Sigmoid colon (tissue), 7 donors: ENCODE results near the gene SIRPA. TPM values are rescaled to one million over a fixed set of nuclear protein-coding genes. Genes with fewer than 3 reads are reported as not detected.

ENCODE experiments used
- DNase-seq: peaks from one replicate; pipeline ENCODE4 v3.0.0-alpha.2; 2019
- H3K27ac ChIP-seq, 4 donors: fragments of 200-600 bp; sonication (generic); one replicate each; pipeline ENCODE4 v1.5.1; 2016 to 2019; ENCODE audit warnings: mild to moderate bottlenecking in 1 of 4
- H3K27me3 ChIP-seq, 3 donors: fragments of 200-600 bp; sonication (generic); one replicate each; pipeline ENCODE4 v1.5.1; 2019; ENCODE audit warnings: mild to moderate bottlenecking in 1 of 3
- H3K36me3 ChIP-seq, 4 donors: fragments of 200-600 bp; sonication (generic); one replicate each; pipeline ENCODE4 v1.5.1; 2016 to 2019
- H3K4me1 ChIP-seq, 4 donors: fragments of 200-600 bp; sonication (generic); one replicate each; pipeline ENCODE4 v1.5.1; 2017 to 2019
- H3K4me3 ChIP-seq, 4 donors: fragments of 200-600 bp; sonication (generic); one replicate each; pipeline ENCODE4 v1.5.1; 2017 to 2019; ENCODE audit warnings: mild to moderate bottlenecking in 2 of 4, moderate library complexity in 1 of 4
- H3K9me3 ChIP-seq, 4 donors: fragments of 200-600 bp in 3 of 4; sonication (generic) in 3 of 4; one replicate each; pipeline versions ENCODE4 v1.5.1 to v1.6.1; 2013 to 2019
- EP300 ChIP-seq, 4 donors: sonication (generic); formaldehyde crosslinking; IDR thresholded peaks; one replicate each; pipeline ENCODE4 v1.6.1; 2017; ENCODE audit warnings: antibody characterized with exemption in 4 of 4
- POLR2A ChIP-seq, 2 donors: fragments of 450-650 bp; IDR thresholded peaks; one replicate each; pipeline ENCODE4 v1.6.1; 2016; ENCODE audit warnings: antibody characterized with exemption in 2 of 2, mild to moderate bottlenecking in 2 of 2, moderate library complexity in 2 of 2
- POLR2AphosphoS5 ChIP-seq, 4 donors: sonication (generic); formaldehyde crosslinking; IDR thresholded peaks; one replicate each; pipeline ENCODE4 v1.6.1; 2017; ENCODE audit warnings: antibody characterized with exemption in 4 of 4
- WGBS, 2 donors: extraction: QIAGEN DNeasy Blood & Tissue Kit; methylation state at CpG; one replicate each; pipeline ENCODE4 v1.1.7; 2013; 5-methylcytosine and 5-hydroxymethylcytosine counted together
- intact Hi-C: fragments of 100-400 bp; cut with DNase I; formaldehyde crosslinking; loops from one replicate; pipeline ENCODE4 v1.15.1; 2023
- polyA plus RNA-seq, 3 donors: library from polyadenylated mRNA; stranded (reverse); fragments of 200-250 nt; gene quantifications; one replicate each; pipeline ENCODE4 v1.2.3, GENCODE V29; 2013
- total RNA-seq, 4 donors: library from RNA; depleted of rRNA; stranded (reverse); fragments of >200 nt; gene quantifications; one replicate each; pipeline ENCODE4 v1.1.0, GENCODE V29; 2016
- TF ChIP-seq, protein P1 (sequence below), 4 experiments: fragments of 450-650 bp in 3 of 4; fragments of 200-600 bp in 1 of 4; IDR thresholded peaks; one replicate each; pipeline ENCODE4 v1.5.1; 2016 to 2019; ENCODE audit warnings: antibody characterized with exemption in 4 of 4, mild to moderate bottlenecking in 3 of 4, moderate library complexity in 2 of 4
- donor health status: healthy with polysubstance abuse.
- donor health status: Bipolar disorder and iron deficiency.
- donor health status: healthy.

SIRPA gene
- total and polyA plus RNA-seq, 7 donors: 8.4 to 25.5 (median 16.3) TPM

GRCh38 chr20:1885940-1886693 is 9.1 kb upstream of the SIRPA start:
- intact Hi-C loops: no loop called here
- Histone ChIP-seq H3K27me3 (no peaks in the 10 kb centered on the region), H3K4me1 (peaks cover 0 to 24% (median 14%) of the 10 kb centered on the region in 4 donors), H3K36me3 (peaks cover 0 to 7% (median 0%) of the 10 kb centered on the region in 4 donors), H3K27ac (no peak overlapping the region), H3K4me3 (no peak overlapping the region), H3K9me3 (no peaks in the 10 kb centered on the region)
- TF ChIP-seq POLR2AphosphoS5 (IDR thresholded peaks at IDR 0.05) (no peak), EP300 (IDR thresholded peaks at IDR 0.05) (no peak), POLR2A (IDR thresholded peaks at IDR 0.05) (no peak)
- TF ChIP-seq, protein P1, sequence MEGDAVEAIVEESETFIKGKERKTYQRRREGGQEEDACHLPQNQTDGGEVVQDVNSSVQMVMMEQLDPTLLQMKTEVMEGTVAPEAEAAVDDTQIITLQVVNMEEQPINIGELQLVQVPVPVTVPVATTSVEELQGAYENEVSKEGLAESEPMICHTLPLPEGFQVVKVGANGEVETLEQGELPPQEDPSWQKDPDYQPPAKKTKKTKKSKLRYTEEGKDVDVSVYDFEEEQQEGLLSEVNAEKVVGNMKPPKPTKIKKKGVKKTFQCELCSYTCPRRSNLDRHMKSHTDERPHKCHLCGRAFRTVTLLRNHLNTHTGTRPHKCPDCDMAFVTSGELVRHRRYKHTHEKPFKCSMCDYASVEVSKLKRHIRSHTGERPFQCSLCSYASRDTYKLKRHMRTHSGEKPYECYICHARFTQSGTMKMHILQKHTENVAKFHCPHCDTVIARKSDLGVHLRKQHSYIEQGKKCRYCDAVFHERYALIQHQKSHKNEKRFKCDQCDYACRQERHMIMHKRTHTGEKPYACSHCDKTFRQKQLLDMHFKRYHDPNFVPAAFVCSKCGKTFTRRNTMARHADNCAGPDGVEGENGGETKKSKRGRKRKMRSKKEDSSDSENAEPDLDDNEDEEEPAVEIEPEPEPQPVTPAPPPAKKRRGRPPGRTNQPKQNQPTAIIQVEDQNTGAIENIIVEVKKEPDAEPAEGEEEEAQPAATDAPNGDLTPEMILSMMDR (IDR thresholded peaks at IDR 0.05): no peak
- no peak for DNase-seq
- WGBS, 2 donors: 74 to 83% methylated on average over 9 of the region's 9 CpGs

GRCh38 chr20:1887321-1887720 is 7.9 kb upstream of the SIRPA start:
- no peak overlapping the region for H3K27ac ChIP-seq
- no peak for DNase-seq
- peaks cover 0 to 20% (median 10%) of the 10 kb centered on the region in 4 donors for H3K4me1 ChIP-seq
- TF ChIP-seq POLR2A (IDR thresholded peaks at IDR 0.05): no peak
- TF ChIP-seq, protein P1 (IDR thresholded peaks at IDR 0.05): no peak
- no peak for TF ChIP-seq POLR2AphosphoS5 (IDR thresholded peaks at IDR 0.05)
- no peak for TF ChIP-seq EP300 (IDR thresholded peaks at IDR 0.05)
- no peaks in the 10 kb centered on the region for H3K27me3 ChIP-seq
- 30 to 33% methylated on average over 5 of the region's 5 CpGs for WGBS, 2 donors
- no peak overlapping the region for H3K4me3 ChIP-seq
- H3K36me3 ChIP-seq: peaks cover 0 to 7% (median 0%) of the 10 kb centered on the region in 4 donors
- intact Hi-C loops: no loop called here
- no peaks in the 10 kb centered on the region for H3K9me3 ChIP-seq

GRCh38 chr20:1887756-1888155 is 7.5 kb upstream of the SIRPA start:
- Histone ChIP-seq H3K36me3 (peaks cover 0 to 7% (median 0%) of the 10 kb centered on the region in 4 donors), H3K4me1 (peaks cover 0 to 24% (median 13%) of the 10 kb centered on the region in 4 donors), H3K27me3 (no peaks in the 10 kb centered on the region), H3K27ac (no peak overlapping the region), H3K4me3 (no peak overlapping the region), H3K9me3 (no peaks in the 10 kb centered on the region)
- intact Hi-C loops: no loop called here
- WGBS, 2 donors: 67 to 68% methylated on average over 2 of the region's 2 CpGs
- DNase-seq: no peak
- TF ChIP-seq POLR2A (IDR thresholded peaks at IDR 0.05) (no peak), POLR2AphosphoS5 (IDR thresholded peaks at IDR 0.05) (no peak), EP300 (IDR thresholded peaks at IDR 0.05) (no peak)
- TF ChIP-seq, protein P1 (IDR thresholded peaks at IDR 0.05): no peak

DNA sequence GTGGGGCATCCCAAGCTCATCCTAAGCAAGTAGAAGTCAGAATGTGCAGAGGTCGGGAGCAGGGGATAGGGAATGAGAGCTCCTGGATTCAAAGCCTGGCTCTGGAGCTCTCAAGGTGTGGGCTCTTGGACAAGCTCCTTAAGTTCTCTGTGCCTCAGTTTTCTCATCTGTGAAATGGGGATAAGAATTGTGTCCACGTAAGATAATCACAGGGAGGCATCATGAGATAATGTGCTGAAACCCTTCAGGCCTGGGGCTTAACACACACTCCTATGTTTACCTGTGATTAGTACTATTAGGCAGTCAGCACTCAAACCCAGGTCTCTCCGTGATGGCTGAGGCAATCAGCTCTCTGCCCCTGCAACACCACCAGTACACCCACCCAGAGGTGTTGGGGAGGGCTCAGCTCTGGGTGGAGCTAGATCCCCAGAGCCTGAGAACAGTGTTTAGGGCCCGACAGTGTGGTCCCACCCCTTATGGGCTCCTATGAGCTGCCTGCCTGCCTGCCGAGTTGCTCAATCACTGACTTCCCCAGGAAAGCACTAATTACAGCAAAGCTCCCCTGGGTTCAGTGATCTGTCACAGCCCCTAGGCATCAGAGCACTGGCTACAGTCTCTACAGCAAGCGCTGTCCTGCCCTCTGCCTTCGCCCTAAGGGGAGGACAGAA is 6.3 kb upstream of the SIRPA start:
- Histone ChIP-seq H3K9me3 (no peaks in the 10 kb centered on the region), H3K36me3 (peaks cover 0 to 7% (median 0%) of the 10 kb centered on the region in 4 donors), H3K4me1 (peaks cover 0 to 21% (median 19%) of the 10 kb centered on the region in 4 donors), H3K27ac (no peak overlapping the region), H3K27me3 (no peaks in the 10 kb centered on the region), H3K4me3 (no peak overlapping the region)
- TF ChIP-seq POLR2A (IDR thresholded peaks at IDR 0.05) (no peak), EP300 (IDR thresholded peaks at IDR 0.05) (no peak), POLR2AphosphoS5 (IDR thresholded peaks at IDR 0.05) (no peak)
- TF ChIP-seq, protein P1 (IDR thresholded peaks at IDR 0.05): no peak
- 65 to 78% methylated on average over 7 of the region's 7 CpGs for WGBS, 2 donors
- intact Hi-C loops: no loop called here
- DNase-seq: peak; percentile 71
